ENCODE results near the gene KRT10. TPM values are rescaled to one million over a fixed set of nuclear protein-coding genes. Genes with fewer than 3 reads are reported as not detected.

The KRT10 gene
- total RNA-seq, 2 donors from 2014 or later, result 5.8 to 23.6 TPM

DNA sequence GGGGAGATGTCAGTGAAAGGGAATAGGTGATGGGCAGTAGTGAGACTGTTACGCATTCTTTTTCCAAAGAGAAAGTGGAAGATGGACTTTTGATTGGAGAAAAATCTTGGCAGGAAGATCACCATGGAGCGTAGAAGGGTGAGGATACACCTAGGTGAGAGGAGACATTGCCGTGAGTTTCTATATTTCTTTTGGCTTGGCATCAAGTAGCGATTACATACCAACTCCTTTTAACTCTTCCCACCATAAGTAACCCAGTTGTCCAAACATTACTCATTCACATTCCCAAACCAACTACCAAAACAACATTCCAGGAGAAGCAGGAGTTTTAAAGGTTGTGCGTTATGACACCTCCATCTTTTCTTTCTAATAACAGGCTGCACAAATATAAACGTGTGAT, 11.9 kb downstream of the KRT10 start:
- Histone ChIP-seq H3K4me1 (replicated peaks) (no peaks in the 10 kb centered on the region), H3K27me3 (replicated peaks; ENCODE audit: insufficient read depth) (no peaks in the 10 kb centered on the region), H3K9me3 (no peaks in the 10 kb centered on the region), H3K36me3 (no peaks in the 10 kb centered on the region), H3K4me3 (no peak overlapping the region), H3K27ac (no peak overlapping the region)
- 53% methylated on average over 6 of the region's 6 CpGs for WGBS
- no peak for DNase-seq (ENCODE audit: low spot score)
- intact Hi-C loops (cut with DNase I), result no loop called here
- TF ChIP-seq POLR2AphosphoS5 (IDR thresholded peaks at IDR 0.05) (no peak), POLR2A (IDR thresholded peaks at IDR 0.05) (no peak), CTCF (IDR thresholded peaks at IDR 0.05) (no peak)

- Histone ChIP-seq H3K27me3 (replicated peaks; ENCODE audit: insufficient read depth) (no peaks in the 10 kb centered on the region), H3K4me3 (no peak overlapping the region), H3K27ac (no peak overlapping the region), H3K4me1 (replicated peaks) (no peaks in the 10 kb centered on the region), H3K9me3 (no peaks in the 10 kb centered on the region), H3K36me3 (no peaks in the 10 kb centered on the region)
- no peak for DNase-seq (ENCODE audit: low spot score)
- no peak for TF ChIP-seq POLR2AphosphoS5 (IDR thresholded peaks at IDR 0.05)
- no peak for TF ChIP-seq CTCF (IDR thresholded peaks at IDR 0.05)
- TF ChIP-seq POLR2A (IDR thresholded peaks at IDR 0.05), result no peak
- intact Hi-C loops (cut with DNase I), result no loop called here
- WGBS, result 69% methylated on average over 2 of the region's 2 CpGs
Observed at GRCh38 chr17:40809721-40810421, 12.5 kb downstream of the KRT10 start.

GRCh38 chr17:40806131-40806530, 16.3 kb downstream of the KRT10 start:
- Histone ChIP-seq H3K27me3 (replicated peaks; ENCODE audit: insufficient read depth) (no peaks in the 10 kb centered on the region), H3K27ac (no peak overlapping the region), H3K9me3 (no peaks in the 10 kb centered on the region), H3K36me3 (no peaks in the 10 kb centered on the region), H3K4me1 (replicated peaks) (no peaks in the 10 kb centered on the region), H3K4me3 (no peak overlapping the region)
- intact Hi-C loops (cut with DNase I), result no loop called here
- DNase-seq (ENCODE audit: low spot score), result no peak
- 71% methylated on average over 3 of the region's 3 CpGs for WGBS
- no peak for TF ChIP-seq CTCF (IDR thresholded peaks at IDR 0.05)
- TF ChIP-seq POLR2A (IDR thresholded peaks at IDR 0.05), result no peak
- no peak for TF ChIP-seq POLR2AphosphoS5 (IDR thresholded peaks at IDR 0.05)

DNA sequence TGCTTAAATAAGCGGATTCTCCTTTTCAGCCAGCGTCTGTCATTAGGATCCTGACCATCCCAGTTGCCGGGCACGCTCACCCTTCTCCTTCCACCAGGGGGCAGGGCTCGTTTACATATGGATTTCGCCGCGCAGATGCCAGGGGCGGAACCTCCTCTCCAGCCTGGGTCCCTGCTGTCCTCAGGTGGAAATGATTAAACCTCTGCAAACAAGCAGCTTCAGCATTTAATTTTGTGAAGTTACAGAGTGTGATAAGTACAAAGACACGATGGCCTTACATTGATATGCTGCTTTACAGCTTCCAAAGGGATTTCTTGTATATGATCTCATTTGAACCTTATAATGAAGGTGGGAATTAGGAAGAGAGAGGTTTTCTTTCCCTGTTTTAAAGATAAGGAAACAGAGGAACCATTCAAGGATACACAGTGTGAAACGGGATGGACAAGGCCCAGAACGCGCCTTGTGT, 18.8 kb downstream of the KRT10 start:
- intact Hi-C loops (cut with DNase I), result loop anchor here (2.0 kb wide), 1 partner anchor 863 kb away; no protein-coding TSS in a partner anchor
- H3K4me3 ChIP-seq, result no peak overlapping the region
- DNase-seq (ENCODE audit: low spot score), result peak; percentile 82
- no peaks in the 10 kb centered on the region for H3K9me3 ChIP-seq
- H3K27ac ChIP-seq, result no peak overlapping the region
- no peaks in the 10 kb centered on the region for H3K36me3 ChIP-seq
- no peaks in the 10 kb centered on the region for H3K4me1 ChIP-seq (replicated peaks)
- TF ChIP-seq CTCF (IDR thresholded peaks at IDR 0.05), result peak; percentile 33 to 91 (median 82)
- no peak for TF ChIP-seq POLR2A (IDR thresholded peaks at IDR 0.05)
- peak; percentile 58 for TF ChIP-seq POLR2AphosphoS5 (IDR thresholded peaks at IDR 0.05)
- no peaks in the 10 kb centered on the region for H3K27me3 ChIP-seq (replicated peaks; ENCODE audit: insufficient read depth)
- WGBS, result 13% methylated on average over 13 of the region's 13 CpGs

GRCh38 chr17:40801157-40801556, 21.3 kb downstream of the KRT10 start:
- Histone ChIP-seq H3K4me1 (replicated peaks) (no peaks in the 10 kb centered on the region), H3K36me3 (no peaks in the 10 kb centered on the region), H3K9me3 (no peaks in the 10 kb centered on the region), H3K4me3 (no peak overlapping the region), H3K27ac (no peak overlapping the region), H3K27me3 (replicated peaks; ENCODE audit: insufficient read depth) (no peaks in the 10 kb centered on the region)
- TF ChIP-seq POLR2AphosphoS5 (IDR thresholded peaks at IDR 0.05) (no peak), POLR2A (IDR thresholded peaks at IDR 0.05) (no peak), CTCF (IDR thresholded peaks at IDR 0.05) (no peak)
- intact Hi-C loops (cut with DNase I), result no loop called here
- 78% methylated on average over 2 of the region's 2 CpGs for WGBS
- no peak for DNase-seq (ENCODE audit: low spot score)

Measured in prostate gland (tissue), 2 donors.